K562 (cell line): ENCODE data around the gene LCA5. TPM values are rescaled to one million over a fixed set of nuclear protein-coding genes. Genes with fewer than 3 reads are reported as not detected.

Experiments
- ATAC-seq: fragments of 200-7000 bp; cut with Tn5 transposase; 3 replicates; pipeline ENCODE4 v1.9.1; 2020; ENCODE audit warnings: moderate library complexity
- BruUV-seq: library from RNA; stranded (reverse); fragments of 400-500 nt; replicated peaks from 2 replicates; lab custom pipeline; 2021; lab: Mats Ljungman, UMichigan
- CTCF ChIA-PET: fragments of 300-600 bp; formaldehyde crosslinking; extraction: SDS; loops from one replicate; lab custom pipeline; 2021; ENCODE audit warnings: low intra/inter-chr PET ratio; lab: Yijun Ruan, JAX
- POLR2A ChIA-PET: fragments of 300-600, 350-650 bp; sonication (Branson Sonifier 250); formaldehyde crosslinking; extraction: SDS; loops from one replicate; lab custom pipeline; 2021; ENCODE audit warnings: antibody characterized with exemption, inconsistent platforms; lab: Yijun Ruan, JAX
- DNase-seq, 4 experiments: peaks; one replicate each; pipeline versions ENCODE4 v3.0.0 to v3.0.0-alpha.2; 2011 to 2018; ENCODE audit warnings: low spot score in 3 of 4, mixed read lengths in 3 of 4; ENCODE audit errors: extremely low read depth in 1 of 4
- FAIRE-seq: peaks from 2 replicates; lab custom pipeline; 2011; peaks lifted over from hg19 to GRCh38; lab: Jason Lieb, UNC
- H2AFZ ChIP-seq: 2 replicates; pipeline ENCODE4 v1.6.0; 2011; ENCODE audit warnings: low read depth, low read length, control low read depth, inconsistent platforms
- H3K27ac ChIP-seq: fragments of 200-600 bp; 3 replicates; pipeline ENCODE4 v1.8.0; 2011; ENCODE audit warnings: low read depth, mild to moderate bottlenecking, control low read depth, inconsistent platforms, low read length, moderate library complexity, mixed read lengths; ENCODE audit errors: extremely low read depth
- H3K27me3 ChIP-seq, 2 experiments: fragments of 300-600 bp in 1 of 2; 2 replicates in 1 of 2; 3 replicates in 1 of 2; pipeline versions ENCODE4 v1.6.0 to v1.8.0; 2011; ENCODE audit warnings: inconsistent platforms in 2 of 2, low read length in 2 of 2, mild to moderate bottlenecking in 1 of 2, mixed read lengths in 1 of 2, moderate library complexity in 1 of 2; ENCODE audit not compliant: control insufficient read depth in 2 of 2, insufficient read depth in 2 of 2
- H3K36me3 ChIP-seq: fragments of 300-600 bp; 3 replicates; pipeline ENCODE4 v1.8.0; 2011; ENCODE audit warnings: mild to moderate bottlenecking, low read length, inconsistent platforms; ENCODE audit not compliant: control insufficient read depth, insufficient read depth
- H3K4me1 ChIP-seq, 2 experiments: fragments of 200-600 bp in 1 of 2; replicated peaks in 1 of 2; 2 replicates in 1 of 2; 3 replicates in 1 of 2; pipeline versions ENCODE4 v1.5.1 to v1.8.0; 2011; ENCODE audit warnings: inconsistent platforms in 2 of 2, low read length in 2 of 2, mild to moderate bottlenecking in 1 of 2, mixed read lengths in 1 of 2, moderate library complexity in 1 of 2; ENCODE audit not compliant: control insufficient read depth in 2 of 2, insufficient read depth in 2 of 2
- H3K4me2 ChIP-seq: 2 replicates; pipeline ENCODE4 v1.6.1; 2011; ENCODE audit warnings: low read length, control low read depth, inconsistent platforms, mixed read lengths; ENCODE audit not compliant: insufficient read depth
- H3K4me3 ChIP-seq: fragments of 200-600 bp; sonication (generic), shearing (Covaris generic); 2 replicates; pipeline ENCODE4 v1.5.1; 2016; ENCODE audit warnings: control low read depth, inconsistent platforms
- H3K79me2 ChIP-seq: fragments of 200-600 bp; 3 replicates; pipeline ENCODE4 v1.8.0; 2011; ENCODE audit warnings: low read length, inconsistent platforms; ENCODE audit not compliant: control insufficient read depth, insufficient read depth
- H3K9ac ChIP-seq, 2 experiments: 2 replicates each; pipeline versions ENCODE4 v1.6.0 to v1.6.1; 2011; ENCODE audit warnings: low read depth in 2 of 2, low read length in 2 of 2, control low read depth in 1 of 2, inconsistent platforms in 1 of 2, mild to moderate bottlenecking in 1 of 2, mixed read lengths in 1 of 2; ENCODE audit not compliant: insufficient read depth in 1 of 2
- H3K9me1 ChIP-seq: one replicate; pipeline ENCODE4 v1.6.0; 2011; ENCODE audit warnings: inconsistent platforms, mild to moderate bottlenecking, low read length, moderate library complexity; ENCODE audit not compliant: control insufficient read depth, insufficient read depth
- H3K9me3 ChIP-seq: replicated peaks from 2 replicates; pipeline ENCODE4 v1.5.1; 2011; ENCODE audit warnings: low read depth, low read length, inconsistent platforms; ENCODE audit not compliant: control insufficient read depth, insufficient read depth
- H4K20me1 ChIP-seq: replicated peaks from 2 replicates; pipeline ENCODE4 v1.6.1; 2011; ENCODE audit warnings: low read length, inconsistent platforms, mixed read lengths; ENCODE audit not compliant: control insufficient read depth, insufficient read depth
- NCOR1 ChIP-seq: fragments of 450-650 bp; IDR thresholded peaks from 2 replicates; pipeline ENCODE4 v1.6.1; 2016; ENCODE audit warnings: mild to moderate bottlenecking, moderate library complexity
- ZEB2 ChIP-seq: fragments of 450-650 bp; IDR thresholded peaks from 2 replicates; pipeline ENCODE4 v1.6.1; 2016
- ZNF140 ChIP-seq: fragments of 250-450 bp; sonication (Bioruptor Pico); IDR thresholded peaks from 2 replicates; pipeline ENCODE4 v1.8.0; 2021; ENCODE audit warnings: moderate library complexity, mild to moderate bottlenecking, inconsistent platforms
- ZNF584 ChIP-seq: fragments of 200-800 bp; sonication (Bioruptor generic); IDR thresholded peaks from 2 replicates; pipeline ENCODE4 v1.6.1; 2016; ENCODE audit warnings: low read depth, mild to moderate bottlenecking, missing genetic modification characterization, missing compliant biosample characterization
- WGBS: fragments of 100-300 bp; shearing (Covaris generic); methylation state at CpG from one replicate; pipeline ENCODE4 v1.1.6; 2016; ENCODE audit warnings: low coverage, mixed read lengths; ENCODE audit not compliant: insufficient coverage; ENCODE audit errors: missing lambda C conversion rate; 5-methylcytosine and 5-hydroxymethylcytosine counted together
- in situ Hi-C: fragments of 300-500 bp; cut with MboI; formaldehyde crosslinking; loops from 4 replicates; pipeline ENCODE4 v1.15.0; 2018; ENCODE audit warnings: inconsistent platforms, mixed read lengths
- intact Hi-C: fragments of 100-400 bp; cut with micrococcal nuclease; formaldehyde crosslinking; loops from 2 replicates; pipeline ENCODE4 v1.14.2; 2022
- polyA plus RNA-seq, 8 experiments: library from polyadenylated mRNA; depleted of rRNA in 4 of 8; stranded (reverse) in 5 of 8; unstranded in 3 of 8; fragments of >200 nt; fragmentation: Nextera tagmentation in 2 of 8; fragmentation: Illumina TruSeq in 1 of 8; extraction: Ambion mirVana in 2 of 8; extraction: Trizol in 1 of 8; gene quantifications; 2 replicates each; pipeline versions ENCODE4 v1.2.1 to v1.2.3, GENCODE V29; 2011 to 2014; ENCODE audit warnings: inconsistent platforms in 1 of 8, missing spikeins in 1 of 8
- total RNA-seq, 7 experiments: library from RNA; depleted of rRNA in 6 of 7; stranded (reverse); fragments of >200 nt in 6 of 7; fragmentation: Illumina TruSeq in 2 of 7; extraction: Trizol in 2 of 7; gene quantifications; 2 replicates each; pipeline versions ENCODE4 v1.2.1 to v1.2.3, GENCODE V29; 2011 to 2021; ENCODE audit warnings: low replicate concordance in 1 of 7
- TF ChIP-seq, protein P1 (sequence below), 2 experiments: IDR thresholded peaks; 2 replicates each; pipeline ENCODE4 v1.6.1; 2011; ENCODE audit warnings: borderline replicate concordance in 1 of 2, control low read depth in 1 of 2, low read depth in 1 of 2, low read length in 1 of 2, mild to moderate bottlenecking in 1 of 2, mixed read lengths in 1 of 2, moderate library complexity in 1 of 2; ENCODE audit not compliant: insufficient read depth in 1 of 2, insufficient read length in 1 of 2, poor library complexity in 1 of 2, severe bottlenecking in 1 of 2; ENCODE audit errors: extremely low read depth in 1 of 2

LCA5 gene
- total and polyA plus RNA-seq, 9 of the 15 experiments (the other 6 are each of a cell fraction or from before 2014, with no cell fraction given): 1.0 to 3.4 (median 1.8) TPM

DNA sequence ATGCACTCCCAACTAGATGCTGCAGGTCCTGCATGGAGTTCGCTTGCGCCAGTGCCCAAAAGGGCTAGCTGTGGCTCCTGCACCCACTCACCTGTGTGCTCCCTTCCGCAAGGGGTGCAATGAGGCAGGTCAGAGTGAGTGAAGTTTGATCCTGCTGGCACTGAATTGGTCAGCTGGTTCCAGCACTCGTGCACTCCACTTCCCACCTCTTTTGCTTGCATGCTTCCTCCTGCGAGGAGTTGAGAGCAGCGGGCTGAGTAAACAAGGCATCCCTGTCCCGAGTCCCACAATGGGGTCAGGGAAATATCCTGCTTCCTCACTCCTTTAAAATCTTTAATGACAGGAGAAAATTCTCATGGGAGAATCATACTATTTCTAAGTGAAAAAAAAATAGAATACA, 86.2 kb downstream of the LCA5 start:
- no peak; the same call in 2 of the 3 replicates for ATAC-seq
- no peaks in the 10 kb centered on the region for H4K20me1 ChIP-seq
- intact Hi-C loops (no loop called here), in situ Hi-C loops (no loop called here)
- H3K4me1 ChIP-seq: no peaks in the 10 kb centered on the region
- no peak overlapping the region for H3K4me3 ChIP-seq
- WGBS: 6% methylated on average over 7 of the region's 7 CpGs
- no TSS peak for BruUV-seq
- DNase-seq: no peak
- no peak overlapping the region for H3K27ac ChIP-seq
- no peaks in the 10 kb centered on the region for H3K36me3 ChIP-seq
- no peaks in the 10 kb centered on the region for H3K9me3 ChIP-seq
- ChIA-PET POLR2A (interaction anchor here (1.4 to 1.7 kb wide), 2 partner anchors 14 to 16 kb away, joined by 5 to 6 read pairs; no protein-coding TSS in a partner anchor), CTCF (no interaction called here)
- H3K79me2 ChIP-seq: no peaks in the 10 kb centered on the region
- no peak for FAIRE-seq
- H3K9ac ChIP-seq: no peak overlapping the region
- H2AFZ ChIP-seq: no peak overlapping the region
- TF ChIP-seq ZNF584 (no peak), NCOR1 (no peak), ZNF140 (CRISPR knock-in tag) (no peak), ZEB2 (no peak)
- TF ChIP-seq, protein P1, sequence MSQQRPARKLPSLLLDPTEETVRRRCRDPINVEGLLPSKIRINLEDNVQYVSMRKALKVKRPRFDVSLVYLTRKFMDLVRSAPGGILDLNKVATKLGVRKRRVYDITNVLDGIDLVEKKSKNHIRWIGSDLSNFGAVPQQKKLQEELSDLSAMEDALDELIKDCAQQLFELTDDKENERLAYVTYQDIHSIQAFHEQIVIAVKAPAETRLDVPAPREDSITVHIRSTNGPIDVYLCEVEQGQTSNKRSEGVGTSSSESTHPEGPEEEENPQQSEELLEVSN (IDR thresholded peaks at IDR 0.05; ENCODE audit: borderline replicate concordance in 1 of 2, extremely low read depth in 1 of 2, insufficient read depth in 1 of 2, insufficient read length in 1 of 2, low read depth in 1 of 2, low read length in 1 of 2, poor library complexity in 1 of 2, severe bottlenecking in 1 of 2): peak in 1 of 2 experiments; percentile 37
- no peak overlapping the region for H3K4me2 ChIP-seq
- H3K27me3 ChIP-seq: peaks cover 0 to 12% of the 10 kb centered on the region in 2 experiments; a peak in 3 of 5 replicates
- no peaks in the 10 kb centered on the region for H3K9me1 ChIP-seq
